GM12878 (cell line): ENCODE data around the gene NSMCE3. TPM values are rescaled to one million over a fixed set of nuclear protein-coding genes. Genes with fewer than 3 reads are reported as not detected.

ENCODE experiments used
- ATAC-seq: fragments of 200-7000 bp; cut with Tn5 transposase; 3 replicates; pipeline ENCODE4 v1.9.1; 2020; ENCODE audit warnings: mild to moderate bottlenecking, moderate library complexity
- BruUV-seq: library from RNA; stranded (reverse); fragments of 400-500 nt; replicated peaks from 2 replicates; lab custom pipeline; 2021; lab: Mats Ljungman, UMichigan
- CTCF ChIA-PET: fragments of 300-600 bp; sonication (Branson Sonifier 250); formaldehyde crosslinking; extraction: SDS; loops from one replicate; lab custom pipeline; 2021; ENCODE audit warnings: inconsistent platforms; lab: Yijun Ruan, JAX
- POLR2A ChIA-PET: fragments of 350-600 bp; formaldehyde crosslinking; extraction: SDS; loops from one replicate; lab custom pipeline; 2021; ENCODE audit warnings: inconsistent platforms; lab: Charles Lee
- RAD21 ChIA-PET: fragments of 300-600 bp; sonication (Branson Sonifier 250); formaldehyde crosslinking; loops from one replicate; lab custom pipeline; 2023; ENCODE audit warnings: antibody characterized with exemption; ENCODE audit not compliant: unreplicated experiment; lab: Charles Lee
- SMC1A ChIA-PET: fragments of 300-600 bp; sonication (Branson Sonifier 250); formaldehyde crosslinking; loops from one replicate; lab custom pipeline; 2023; ENCODE audit not compliant: unreplicated experiment, uncharacterized antibody; lab: Charles Lee
- DNase-seq: peaks from one replicate; pipeline ENCODE4 v3.0.0-alpha.2; 2011; ENCODE audit warnings: low read depth, low spot score
- FAIRE-seq: peaks from 3 replicates; lab custom pipeline; 2011; peaks lifted over from hg19 to GRCh38; lab: Jason Lieb, UNC
- H2AFZ ChIP-seq: 2 replicates; pipeline ENCODE4 v1.6.0; 2011; ENCODE audit warnings: low read depth, low read length, control low read depth; ENCODE audit not compliant: control insufficient read depth
- H3K27ac ChIP-seq: 2 replicates; pipeline ENCODE4 v1.5.1; 2011; ENCODE audit warnings: control low read depth; ENCODE audit not compliant: control insufficient read depth, insufficient read depth
- H3K27me3 ChIP-seq, 2 experiments: replicated peaks in 1 of 2; 2 replicates each; pipeline versions ENCODE4 v1.6.0 to v1.6.1; 2011; ENCODE audit warnings: low read length in 1 of 2; ENCODE audit not compliant: control insufficient read depth in 2 of 2, insufficient read depth in 2 of 2
- H3K36me3 ChIP-seq, 2 experiments: 2 replicates each; pipeline ENCODE4 v1.5.1; 2011; ENCODE audit warnings: low read length in 1 of 2; ENCODE audit not compliant: control insufficient read depth in 2 of 2, insufficient read depth in 2 of 2
- H3K4me1 ChIP-seq: 2 replicates; pipeline ENCODE4 v1.6.1; 2011; ENCODE audit warnings: mild to moderate bottlenecking, low read length, moderate library complexity, mixed read lengths; ENCODE audit not compliant: control insufficient read depth, insufficient read depth
- H3K4me2 ChIP-seq: 2 replicates; pipeline ENCODE4 v1.6.0; 2011; ENCODE audit warnings: control low read depth; ENCODE audit not compliant: control insufficient read depth, insufficient read depth
- H3K4me3 ChIP-seq: fragments of 200-600 bp; sonication (generic); 2 replicates; pipeline ENCODE4 v1.5.1; 2016
- H3K79me2 ChIP-seq: 2 replicates; pipeline ENCODE4 v1.6.0; 2011; ENCODE audit warnings: low read length; ENCODE audit not compliant: control insufficient read depth, insufficient read depth
- H3K9ac ChIP-seq: 2 replicates; pipeline ENCODE4 v1.8.0; 2011; ENCODE audit warnings: low read length, control low read depth, mixed read lengths; ENCODE audit not compliant: control insufficient read depth, insufficient read depth
- H3K9me3 ChIP-seq: replicated peaks from 3 replicates; pipeline ENCODE4 v1.5.1; 2011; ENCODE audit warnings: mild to moderate bottlenecking, low read length; ENCODE audit not compliant: control insufficient read depth, insufficient read depth
- H4K20me1 ChIP-seq: 2 replicates; pipeline ENCODE4 v1.6.0; 2011; ENCODE audit not compliant: control insufficient read depth, insufficient read depth
- ETV6 ChIP-seq, 2 experiments: fragments of 450-650 bp in 1 of 2; IDR thresholded peaks in 1 of 2; conservative IDR thresholded peaks in 1 of 2; 2 replicates each; pipeline ENCODE4 v1.6.1; 2014; ENCODE audit warnings: antibody characterized with exemption in 1 of 2, borderline replicate concordance in 1 of 2, low read depth in 1 of 2, mild to moderate bottlenecking in 1 of 2, moderate library complexity in 1 of 2
- MEF2B ChIP-seq: fragments of 450-650 bp; IDR thresholded peaks from 2 replicates; pipeline ENCODE4 v1.6.1; 2018; ENCODE audit warnings: mild to moderate bottlenecking, moderate library complexity; ENCODE audit not compliant: partially characterized antibody, poor library complexity, severe bottlenecking
- ZBTB33 ChIP-seq: fragments of 450-650 bp; IDR thresholded peaks from 2 replicates; pipeline ENCODE4 v1.6.1; 2017; ENCODE audit warnings: mild to moderate bottlenecking
- ZNF274 ChIP-seq: IDR thresholded peaks from one replicate; pipeline ENCODE4 v1.8.0; 2011; ENCODE audit not compliant: insufficient read length, insufficient read depth
- WGBS: methylation state at CpG from one replicate; pipeline ENCODE4 v1.1.6; 2016; ENCODE audit warnings: low lambda C conversion rate; ENCODE audit not compliant: insufficient replicate concordance, insufficient coverage; ENCODE audit errors: missing lambda C conversion rate; 5-methylcytosine and 5-hydroxymethylcytosine counted together
- in situ Hi-C: fragments of 300-500 bp; cut with MboI; formaldehyde crosslinking; loops from 9 replicates; pipeline ENCODE4 v1.14.3; 2018; ENCODE audit warnings: mixed read lengths
- intact Hi-C: fragments of 100-400 bp; cut with micrococcal nuclease; formaldehyde crosslinking; loops from one replicate; pipeline ENCODE4 v1.14.2; 2022; ENCODE audit not compliant: unreplicated experiment
- polyA plus RNA-seq, 11 experiments: library from polyadenylated mRNA; depleted of rRNA in 4 of 11; unstranded in 6 of 11; stranded (reverse) in 5 of 11; fragments of >200 nt; fragmentation: Nextera tagmentation in 4 of 11; fragmentation: Illumina TruSeq in 1 of 11; extraction: Ambion mirVana in 4 of 11; extraction: Trizol in 1 of 11; gene quantifications; 1 replicate in 1 of 11; 2 replicates in 10 of 11; pipeline versions ENCODE4 v1.2.1 to v1.2.3, GENCODE V29; 2011 to 2016; ENCODE audit warnings: inconsistent platforms in 2 of 11, missing spikeins in 2 of 11, low read depth in 1 of 11
- total RNA-seq, 4 experiments: library from RNA; depleted of rRNA in 3 of 4; stranded (reverse); fragments of >200 nt in 3 of 4; fragmentation: Illumina TruSeq in 1 of 4; extraction: Trizol in 1 of 4; gene quantifications; 2 replicates each; pipeline versions ENCODE4 v1.2.1 to v1.2.3, GENCODE V29; 2013 to 2021

NSMCE3 gene
- total and polyA plus RNA-seq, 10 of the 15 experiments (the other 5 are each of a cell fraction or from before 2014, with no cell fraction given): 3.7 to 30.0 (median 19.2) TPM

- no peak for DNase-seq
- H3K27ac ChIP-seq: peak overlapping the region; percentile 83
- intact Hi-C loops (loop anchor here (5.0 kb wide), 1 partner anchor 36 kb away; no protein-coding TSS in a partner anchor), in situ Hi-C loops (no loop called here)
- H3K4me3 ChIP-seq: no peak overlapping the region
- ChIA-PET RAD21 (interaction anchor here (1.2 to 1.9 kb wide), 2 partner anchors 38 to 40 kb away, joined by 3 to 6 read pairs; no protein-coding TSS in a partner anchor), POLR2A (no interaction called here), SMC1A (interaction anchor here (0.9 to 2.6 kb wide), 4 partner anchors 10 to 47 kb away, joined by 3 to 6 read pairs (median 3); no protein-coding TSS in a partner anchor), CTCF (interaction anchor here (0.8 to 1.2 kb wide), 2 partner anchors 24 to 56 kb away, joined by 3 read pairs; no protein-coding TSS in a partner anchor)
- WGBS: 28% methylated on average over 7 of the region's 7 CpGs
- H4K20me1 ChIP-seq: no peaks in the 10 kb centered on the region
- H3K9me3 ChIP-seq: peaks cover 2% of the 10 kb centered on the region; the same call in 1 of the 3 replicates
- FAIRE-seq: no peak
- peak overlapping the region; percentile 33; the same call in 1 of the 2 replicates for H2AFZ ChIP-seq
- no peaks in the 10 kb centered on the region for H3K27me3 ChIP-seq
- no TSS peak for BruUV-seq
- H3K36me3 ChIP-seq: no peaks in the 10 kb centered on the region
- no peaks in the 10 kb centered on the region for H3K79me2 ChIP-seq
- H3K9ac ChIP-seq: peak overlapping the region; percentile 27; the same call in 1 of the 2 replicates
- peaks cover 38% of the 10 kb centered on the region for H3K4me1 ChIP-seq
- TF ChIP-seq ZNF274 (no peak), ZBTB33 (peak; percentile 69; the same call in 1 of the 2 replicates), ETV6 (conservative IDR thresholded peaks at IDR 0.05 in 1 of 2, IDR thresholded peaks at IDR 0.05 in 1 of 2; ENCODE audit: borderline replicate concordance in 1 of 2, low read depth in 1 of 2) (0 out of 4 replicates have a peak, but pooled peaks of 1 of the 2 experiments have one; percentile 23), MEF2B (no peak)
- peak; percentile 59 for ATAC-seq
- H3K4me2 ChIP-seq: peak overlapping the region; percentile 55; the same call in 1 of the 2 replicates
Measured at GRCh38 chr15:29308299-29308698, 38.7 kb upstream of the NSMCE3 start.
